HepG2 (cell line): ENCODE data around the gene PDGFRB. TPM values are rescaled to one million over a fixed set of nuclear protein-coding genes. Genes with fewer than 3 reads are reported as not detected.
A peak's percentile ranks its signal among the peaks of the same experiment; 100 is the strongest.

Experiments
- CHD4 ChIP-seq: fragments of 200-600 bp; sonication (generic); IDR thresholded peaks from 2 replicates; pipeline ENCODE4 v1.7.0; 2017; ENCODE audit warnings: mild to moderate bottlenecking, low read length, borderline replicate concordance
- FOXP1 ChIP-seq, 2 experiments: fragments of 450-650 bp in 1 of 2; IDR thresholded peaks; 2 replicates each; pipeline ENCODE4 v1.6.1; 2017 to 2018; ENCODE audit warnings: antibody characterized with exemption in 1 of 2
- GABPB1 ChIP-seq: IDR thresholded peaks from 2 replicates; pipeline ENCODE4 v1.6.1; 2016; ENCODE audit warnings: mild to moderate bottlenecking, missing genetic modification reagents, moderate library complexity, missing compliant biosample characterization
- HOXA3 ChIP-seq: sonication (generic); formaldehyde crosslinking; IDR thresholded peaks from 2 replicates; pipeline ENCODE4 v1.5.0; 2020; ENCODE audit warnings: missing genetic modification reagents
- IKZF4 ChIP-seq: sonication (generic); formaldehyde crosslinking; IDR thresholded peaks from 2 replicates; pipeline ENCODE4 v1.5.1; 2020; ENCODE audit warnings: borderline replicate concordance, mild to moderate bottlenecking, low read depth, missing genetic modification reagents; ENCODE audit errors: not compliant biosample characterization
- KDM2A ChIP-seq: sonication (generic); formaldehyde crosslinking; IDR thresholded peaks from 2 replicates; pipeline ENCODE4 v1.4.0; 2020; ENCODE audit warnings: low read depth, missing genetic modification reagents, borderline replicate concordance
- LCORL ChIP-seq, 2 experiments: fragments of 450-650 bp in 1 of 2; sonication (generic) in 1 of 2; formaldehyde crosslinking in 1 of 2; IDR thresholded peaks; 2 replicates each; pipeline versions ENCODE4 v1.5.0 to v1.6.1; 2017 to 2020; ENCODE audit warnings: antibody characterized with exemption in 1 of 2, missing genetic modification reagents in 1 of 2
- NCOA2 ChIP-seq: sonication (generic); formaldehyde crosslinking; IDR thresholded peaks from 2 replicates; pipeline ENCODE4 v1.8.0; 2022; ENCODE audit warnings: inconsistent platforms
- SNAPC2 ChIP-seq: sonication (generic); formaldehyde crosslinking; IDR thresholded peaks from 2 replicates; pipeline ENCODE4 v1.8.1; 2022; ENCODE audit warnings: mild to moderate bottlenecking, missing genetic modification reagents
- SNAPC5 ChIP-seq: sonication (generic); formaldehyde crosslinking; IDR thresholded peaks from 2 replicates; pipeline ENCODE4 v1.8.1; 2023; ENCODE audit warnings: mild to moderate bottlenecking, missing genetic modification reagents, borderline replicate concordance
- SPEN ChIP-seq: sonication (generic); formaldehyde crosslinking; IDR thresholded peaks from 2 replicates; pipeline ENCODE4 v1.5.1; 2020; ENCODE audit warnings: low read depth, mild to moderate bottlenecking, missing genetic modification reagents
- TFE3 ChIP-seq: IDR thresholded peaks from 2 replicates; pipeline ENCODE4 v1.6.1; 2016
- THAP9 ChIP-seq: sonication (generic); formaldehyde crosslinking; IDR thresholded peaks from 2 replicates; pipeline ENCODE4; 2020; ENCODE audit warnings: missing genetic modification reagents, mild to moderate bottlenecking, borderline replicate concordance
- UBTF ChIP-seq: sonication (generic); formaldehyde crosslinking; IDR thresholded peaks from 2 replicates; pipeline ENCODE4 v1.4.0; 2020; ENCODE audit warnings: mild to moderate bottlenecking, missing genetic modification reagents
- ZKSCAN8 ChIP-seq: IDR thresholded peaks from 2 replicates; pipeline ENCODE4 v1.6.1; 2016; ENCODE audit warnings: borderline replicate concordance, missing genetic modification reagents, missing compliant biosample characterization
- ZMAT3 ChIP-seq: sonication (generic); formaldehyde crosslinking; conservative IDR thresholded peaks from 2 replicates; pipeline ENCODE4 v1.7.0; 2021; ENCODE audit warnings: missing genetic modification reagents
- ZNF431 ChIP-seq: sonication (generic); formaldehyde crosslinking; IDR thresholded peaks from 2 replicates; pipeline ENCODE4 v1.9.0; 2022; ENCODE audit warnings: missing genetic modification reagents, low read depth, mild to moderate bottlenecking, borderline replicate concordance
- ZNF441 ChIP-seq: sonication (generic); formaldehyde crosslinking; IDR thresholded peaks from 2 replicates; pipeline ENCODE4 v1.7.0; 2021; ENCODE audit warnings: missing genetic modification reagents, borderline replicate concordance
- ZNF747 ChIP-seq: sonication (generic); formaldehyde crosslinking; IDR thresholded peaks from 2 replicates; pipeline ENCODE4 v1.8.1; 2023; ENCODE audit warnings: missing genetic modification reagents, mild to moderate bottlenecking, borderline replicate concordance
- ZNF850 ChIP-seq: sonication (generic); formaldehyde crosslinking; conservative IDR thresholded peaks from 2 replicates; pipeline ENCODE4 v1.9.0; 2021; ENCODE audit warnings: mild to moderate bottlenecking, missing genetic modification reagents
- polyA plus RNA-seq, 8 experiments: library from polyadenylated mRNA; depleted of rRNA in 3 of 8; stranded (reverse) in 7 of 8; unstranded in 1 of 8; fragments of >200 nt; fragmentation: Illumina TruSeq in 4 of 8; extraction: Trizol in 4 of 8; gene quantifications; 2 replicates each; pipeline versions ENCODE4 v1.2.1 to v1.2.3, GENCODE V29; 2011 to 2016; ENCODE audit warnings: low read depth in 4 of 8, missing spikeins in 1 of 8, mixed read lengths in 1 of 8; ENCODE audit not compliant: insufficient read depth in 1 of 8
- total RNA-seq, 5 experiments: library from RNA; depleted of rRNA; stranded (reverse); fragments of >200 nt; fragmentation: Illumina TruSeq; extraction: Trizol; gene quantifications; 2 replicates each; pipeline ENCODE4 v1.2.3, GENCODE V29; 2016; ENCODE audit warnings: low read depth in 1 of 5

The PDGFRB gene
- total and polyA plus RNA-seq, 2 of the 13 experiments (the other 11 are each of a cell fraction or from before 2014, with no cell fraction given): 4.0 to 21.0 TPM

GRCh38 chr5:150138551-150139265, 16.9 kb downstream of the PDGFRB start (continued):
- TF ChIP-seq KDM2A (CRISPR knock-in tag): peak; percentile 39; the same call in 1 of the 2 replicates
- TF ChIP-seq CHD4: no peak
- peak; percentile 47; the same call in 1 of the 2 replicates for TF ChIP-seq ZNF747 (CRISPR knock-in tag)
- TF ChIP-seq HOXA3 (CRISPR knock-in tag): peak; percentile 32; the same call in 1 of the 2 replicates
- no peak for TF ChIP-seq ZNF441 (CRISPR knock-in tag)
- TF ChIP-seq TFE3: no peak
- peak; percentile 62; the same call in 1 of the 2 replicates for TF ChIP-seq THAP9
- TF ChIP-seq ZKSCAN8 (CRISPR knock-in tag): no peak
- TF ChIP-seq LCORL (IDR thresholded peaks at IDR 0.05): no peak
- peak; percentile 94 for TF ChIP-seq LCORL (CRISPR knock-in tag; IDR thresholded peaks at IDR 0.05)
- TF ChIP-seq SNAPC2 (CRISPR knock-in tag): no peak
- TF ChIP-seq SPEN (CRISPR knock-in tag): no peak
- peak; percentile 38; the same call in 1 of the 2 replicates for TF ChIP-seq GABPB1 (CRISPR knock-in tag)
- TF ChIP-seq IKZF4 (CRISPR knock-in tag): no peak
- TF ChIP-seq ZNF431 (CRISPR knock-in tag): no peak
- peak; percentile 72 for TF ChIP-seq NCOA2
- TF ChIP-seq ZMAT3: 0 out of 2 replicates have a peak, but pooled peaks have one; percentile 40
- peak; percentile 68; the same call in 1 of the 2 replicates for TF ChIP-seq UBTF (CRISPR knock-in tag)
- TF ChIP-seq ZNF850: no peak
- TF ChIP-seq FOXP1 (IDR thresholded peaks at IDR 0.05): no peak
- TF ChIP-seq FOXP1 (CRISPR knock-in tag; IDR thresholded peaks at IDR 0.05): peak; percentile 39; the same call in 1 of the 2 replicates
- no peak for TF ChIP-seq SNAPC5 (CRISPR knock-in tag)
